ENCODE data around the gene PRSS21.

The PRSS21 gene

GRCh38 chr16:2810651-2811050 is 6.4 kb upstream of the PRSS21 start:
- H3K27me3 ChIP-seq (ENCODE audit: insufficient read depth, poor library complexity, severe bottlenecking) = no peaks in the 10 kb centered on the region
- no peak overlapping the region for H3K27ac ChIP-seq (replicated peaks)
- no peak for TF ChIP-seq SPI1 (IDR thresholded peaks at IDR 0.05; ENCODE audit: borderline replicate concordance, low read depth)
- no peak for TF ChIP-seq REST (IDR thresholded peaks at IDR 0.05; ENCODE audit: insufficient replicate concordance, low read depth)
- TF ChIP-seq CTCF (IDR thresholded peaks at IDR 0.05; ENCODE audit: insufficient read depth, low read length) = no peak
- no peak for TF ChIP-seq POLR2AphosphoS5 (IDR thresholded peaks at IDR 0.05; ENCODE audit: low read depth)
- no peak for TF ChIP-seq GABPA (IDR thresholded peaks at IDR 0.05; ENCODE audit: low read depth)

DNA sequence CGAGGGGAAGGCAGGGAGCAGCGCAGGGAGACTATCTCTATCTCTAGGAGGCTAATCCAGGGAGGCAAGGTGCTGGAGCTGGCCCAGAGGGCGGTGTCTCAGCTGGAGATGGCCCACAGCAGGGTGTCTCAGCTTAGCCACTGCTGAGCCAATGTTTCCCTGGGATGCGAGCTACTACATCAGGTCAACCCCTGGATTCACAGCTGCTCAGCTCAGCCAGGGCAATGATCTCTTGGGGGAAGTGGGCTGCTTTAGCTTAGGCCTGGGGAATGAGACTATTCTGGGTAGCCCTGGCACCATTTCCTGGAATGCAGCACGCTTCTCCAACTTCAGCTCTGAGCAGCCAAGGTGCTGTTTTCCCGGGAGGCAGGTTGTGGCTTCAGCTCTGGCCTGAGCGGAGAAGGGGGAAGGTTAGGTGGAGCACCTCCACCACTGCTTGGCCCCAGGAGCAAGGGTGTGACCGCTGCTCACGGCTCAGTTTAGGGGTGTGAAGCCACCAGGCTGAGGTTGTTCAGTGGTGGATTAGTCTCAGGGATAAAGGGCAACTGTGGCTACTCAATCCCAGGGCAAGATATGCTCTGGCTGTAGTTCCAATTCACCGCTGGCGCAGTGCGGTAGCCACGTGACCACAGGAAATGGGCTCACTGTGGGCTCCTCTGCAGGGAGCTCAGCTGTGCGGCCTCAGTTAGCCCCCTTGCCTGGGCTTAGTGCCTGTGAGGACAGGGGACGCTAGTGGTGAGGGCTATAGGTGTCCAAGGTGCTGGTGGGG is 5.2 kb upstream of the PRSS21 start:
- TF ChIP-seq CTCF (IDR thresholded peaks at IDR 0.05; ENCODE audit: insufficient read depth, low read length) (no peak), SPI1 (IDR thresholded peaks at IDR 0.05; ENCODE audit: borderline replicate concordance, low read depth) (no peak), GABPA (IDR thresholded peaks at IDR 0.05; ENCODE audit: low read depth) (no peak), POLR2AphosphoS5 (IDR thresholded peaks at IDR 0.05; ENCODE audit: low read depth) (no peak), REST (IDR thresholded peaks at IDR 0.05; ENCODE audit: insufficient replicate concordance, low read depth) (no peak)
- Histone ChIP-seq H3K27me3 (ENCODE audit: insufficient read depth, poor library complexity, severe bottlenecking) (no peaks in the 10 kb centered on the region), H3K27ac (replicated peaks) (no peak overlapping the region), H3K4me3 (replicated peaks; ENCODE audit: insufficient read depth, low read length) (no peak overlapping the region)
- no peak for DNase-seq (ENCODE audit: low read depth in 1 of 2, low spot score in 1 of 2)

More at GRCh38 chr16:2810651-2811050, 6.4 kb upstream of the PRSS21 start:
- H3K4me3 ChIP-seq (replicated peaks; ENCODE audit: insufficient read depth, low read length) = no peak overlapping the region
- DNase-seq (ENCODE audit: low read depth in 1 of 2, low spot score in 1 of 2) = no peak

GRCh38 chr16:2813771-2814221 is 3.2 kb upstream of the PRSS21 start:
- no peak overlapping the region for H3K27ac ChIP-seq (replicated peaks)
- TF ChIP-seq GABPA (IDR thresholded peaks at IDR 0.05; ENCODE audit: low read depth) (no peak), CTCF (IDR thresholded peaks at IDR 0.05; ENCODE audit: insufficient read depth, low read length) (no peak), POLR2AphosphoS5 (IDR thresholded peaks at IDR 0.05; ENCODE audit: low read depth) (no peak), REST (IDR thresholded peaks at IDR 0.05; ENCODE audit: insufficient replicate concordance, low read depth) (no peak), SPI1 (IDR thresholded peaks at IDR 0.05; ENCODE audit: borderline replicate concordance, low read depth) (no peak)
- no peak overlapping the region for H3K4me3 ChIP-seq (replicated peaks; ENCODE audit: insufficient read depth, low read length)
- H3K27me3 ChIP-seq (ENCODE audit: insufficient read depth, poor library complexity, severe bottlenecking) = no peaks in the 10 kb centered on the region
- peak in 1 of 2 experiments; percentile 13 for DNase-seq (ENCODE audit: low read depth in 1 of 2, low spot score in 1 of 2)
